Hindlimb muscle (tissue), 1 donor: ENCODE data around the gene KDM5B. TPM values are rescaled to one million over a fixed set of nuclear protein-coding genes. Genes with fewer than 3 reads are reported as not detected.
"Not testable (repeated sequence)": the region's sequence is repeated elsewhere in the genome, so short reads cannot be mapped to it uniquely, and the experiment has no call there.

Experiments used
- DNase-seq: peaks from one replicate; pipeline ENCODE4 v3.0.0-alpha.2; 2013
- polyA plus RNA-seq: library from polyadenylated mRNA; unstranded; fragments of 120-200 nt; gene quantifications from one replicate; pipeline ENCODE4 v1.2.1, GENCODE V29; 2013; ENCODE audit not compliant: insufficient read length

Gene KDM5B
- polyA plus RNA-seq: 43.0 TPM

- DNase-seq: peak; percentile 90
Measured at GRCh38 chr1:202807926-202808757, at the start of gene KDM5B. Gene KDM5B (minus strand): TSS chr1:202808421. CDS start chr1:202808305, 116 bp downstream.

- no peak for DNase-seq
Measured at GRCh38 chr1:202857136-202857610, 49.0 kb upstream of the KDM5B start.

- DNase-seq: no peak
Measured at GRCh38 chr1:202856014-202856413, 47.8 kb upstream of the KDM5B start.

- DNase-seq: no peak
Measured at GRCh38 chr1:202854787-202855186, 46.6 kb upstream of the KDM5B start.

- DNase-seq: no peak
Measured at GRCh38 chr1:202852163-202852904, 44.1 kb upstream of the KDM5B start.

- no peak for DNase-seq
Measured at GRCh38 chr1:202850593-202851362, 42.6 kb upstream of the KDM5B start.

GRCh38 chr1:202848191-202848542, 39.9 kb upstream of the KDM5B start:
- DNase-seq: no peak

- DNase-seq: no peak
Measured at GRCh38 chr1:202844935-202845334, 36.7 kb upstream of the KDM5B start.

GRCh38 chr1:202844259-202844658, 36.0 kb upstream of the KDM5B start:
- DNase-seq: no peak

- DNase-seq: no peak
Measured at GRCh38 chr1:202843081-202843480, 34.9 kb upstream of the KDM5B start.

- no peak for DNase-seq
Measured at GRCh38 chr1:202837746-202838262, 29.6 kb upstream of the KDM5B start.

GRCh38 chr1:202836623-202837403, 28.6 kb upstream of the KDM5B start:
- no peak for DNase-seq

- no peak for DNase-seq
Measured at GRCh38 chr1:202835548-202836072, 27.4 kb upstream of the KDM5B start.

GRCh38 chr1:202834771-202835547, 26.7 kb upstream of the KDM5B start:
- DNase-seq: no peak

- DNase-seq: no peak
Measured at GRCh38 chr1:202831906-202832305, 23.7 kb upstream of the KDM5B start.

GRCh38 chr1:202829223-202829622, 21.0 kb upstream of the KDM5B start:
- DNase-seq: not testable (repeated sequence)

- DNase-seq: no peak
Measured at GRCh38 chr1:202825748-202826147, 17.5 kb upstream of the KDM5B start.

GRCh38 chr1:202821467-202821866, 13.2 kb upstream of the KDM5B start:
- no peak for DNase-seq

GRCh38 chr1:202818819-202819218, 10.6 kb upstream of the KDM5B start:
- DNase-seq: no peak

- no peak for DNase-seq
Measured at GRCh38 chr1:202815120-202815519, 6.9 kb upstream of the KDM5B start.
